PFSK-1 (cell line): ENCODE measurements around the gene MICOS13.

ENCODE experiments used
- POLR2AphosphoS5 ChIP-seq: IDR thresholded peaks from 2 replicates; pipeline ENCODE4 v1.6.1; 2012; ENCODE audit warnings: low read depth, mild to moderate bottlenecking, control low read depth, low read length, moderate library complexity
- SIN3A ChIP-seq: IDR thresholded peaks from 2 replicates; pipeline ENCODE4 v1.6.1; 2012; ENCODE audit warnings: mild to moderate bottlenecking, low read length, moderate library complexity, borderline replicate concordance; ENCODE audit not compliant: insufficient read depth

- TF ChIP-seq POLR2AphosphoS5 = peak; percentile 57; the same call in 1 of the 2 replicates
- 0 out of 2 replicates have a peak, but pooled peaks have one; percentile 28 for TF ChIP-seq SIN3A
These were observed 11.8 kb upstream of the MICOS13 start for GRCh38 chr19:5691822-5692722.
